Lung microvascular endothelial cell (primary cell): ENCODE data around the gene TET1. TPM values are rescaled to one million over a fixed set of nuclear protein-coding genes. Genes with fewer than 3 reads are reported as not detected.
"Not testable (repeated sequence)": the region's sequence is repeated elsewhere in the genome, so short reads cannot be mapped to it uniquely, and the experiment has no call there.

Source experiments
- DNase-seq, 2 donors: peaks; one replicate each; pipeline versions ENCODE4 v3.0.0 to v3.0.0-alpha.2; 2010; ENCODE audit warnings: low read depth in 2 of 2
- total RNA-seq: library from RNA; depleted of rRNA; stranded (reverse); fragments of >200 nt; gene quantifications from 2 replicates; pipeline ENCODE4 v1.2.1, GENCODE V29; 2014

Gene TET1
- total RNA-seq, 1 donor from 2014 or later, result 0.60 TPM

DNA sequence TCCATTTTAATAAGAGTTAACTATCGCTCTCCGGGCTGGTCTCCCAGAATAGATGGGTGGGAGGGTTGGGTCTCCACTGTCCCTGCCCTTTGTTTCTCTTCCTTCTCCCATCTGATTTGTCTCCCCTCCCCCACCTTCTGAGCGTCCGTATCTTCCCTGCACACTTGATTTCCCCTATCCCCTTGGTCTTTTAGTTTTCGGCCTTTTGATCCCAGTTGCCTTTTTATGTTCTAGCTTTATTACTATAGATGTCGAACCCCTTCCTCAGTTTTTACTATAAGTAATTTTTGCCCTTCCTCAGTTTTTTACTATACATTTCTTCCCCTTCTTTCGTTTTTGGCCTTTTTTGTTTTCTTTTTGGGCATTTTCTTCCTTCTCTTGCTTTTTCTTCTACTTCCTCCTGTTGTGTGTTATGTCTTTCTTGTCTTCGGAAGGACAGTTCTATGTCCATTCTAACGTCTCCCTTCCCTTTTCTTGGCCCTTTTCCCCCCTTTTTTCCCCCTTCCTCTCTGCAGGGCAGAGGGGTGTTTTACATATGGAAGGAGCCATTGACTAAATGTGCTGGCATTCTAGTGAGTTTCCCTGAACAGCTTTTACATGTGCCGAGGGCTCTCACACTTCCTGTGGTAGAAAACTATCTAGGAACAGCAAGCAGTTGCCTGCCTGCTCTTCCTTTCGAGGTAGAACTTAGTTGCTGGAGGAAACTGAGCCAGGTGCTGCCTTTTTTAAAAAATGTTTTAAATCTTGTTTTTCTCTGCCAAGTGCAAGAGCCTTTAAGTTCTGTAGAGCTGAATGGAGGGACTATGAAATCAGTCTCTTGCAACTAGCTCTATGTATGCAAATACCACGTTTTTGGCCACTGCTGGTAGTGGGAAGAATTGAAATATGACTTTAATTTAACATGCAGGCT is 2.8 kb downstream of the TET1 start:
- no peak for DNase-seq

- no peak for DNase-seq
Measured at GRCh38 chr10:68564712-68565111, 4.6 kb downstream of the TET1 start.

DNA sequence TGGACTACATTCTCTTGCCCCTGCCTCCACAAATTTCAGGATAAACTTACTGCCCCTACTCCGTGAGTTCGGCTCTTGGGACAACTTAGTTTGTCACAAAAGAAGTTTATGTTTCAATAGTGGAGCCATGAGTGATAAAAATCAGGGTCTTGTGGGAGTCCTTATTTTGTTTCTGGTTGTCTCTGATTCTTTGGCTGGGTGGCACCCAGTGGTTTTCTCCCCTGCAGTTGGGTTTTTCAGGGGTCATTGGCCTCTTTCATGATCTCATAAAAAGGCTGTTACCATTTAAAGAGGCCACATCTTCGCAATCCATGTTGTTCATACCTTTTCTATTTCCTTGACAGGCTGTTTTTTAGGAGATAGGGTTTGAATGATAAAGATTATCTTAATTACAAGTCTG is 5.5 kb downstream of the TET1 start:
- DNase-seq, result no peak

- DNase-seq, result no peak
Measured at GRCh38 chr10:68566351-68566750, 6.2 kb downstream of the TET1 start.

- no peak for DNase-seq
Measured at GRCh38 chr10:68566955-68567354, 6.8 kb downstream of the TET1 start.

- DNase-seq, result peak in 1 of 2 donors; percentile 4
Measured at GRCh38 chr10:68572151-68572550, 12.0 kb downstream of the TET1 start.

GRCh38 chr10:68574051-68574450 is 13.9 kb downstream of the TET1 start:
- no peak for DNase-seq

- no peak for DNase-seq
Measured at GRCh38 chr10:68576118-68576517, 16.0 kb downstream of the TET1 start.

- DNase-seq, result no peak
Measured at GRCh38 chr10:68578974-68579373, 18.8 kb downstream of the TET1 start.

DNA sequence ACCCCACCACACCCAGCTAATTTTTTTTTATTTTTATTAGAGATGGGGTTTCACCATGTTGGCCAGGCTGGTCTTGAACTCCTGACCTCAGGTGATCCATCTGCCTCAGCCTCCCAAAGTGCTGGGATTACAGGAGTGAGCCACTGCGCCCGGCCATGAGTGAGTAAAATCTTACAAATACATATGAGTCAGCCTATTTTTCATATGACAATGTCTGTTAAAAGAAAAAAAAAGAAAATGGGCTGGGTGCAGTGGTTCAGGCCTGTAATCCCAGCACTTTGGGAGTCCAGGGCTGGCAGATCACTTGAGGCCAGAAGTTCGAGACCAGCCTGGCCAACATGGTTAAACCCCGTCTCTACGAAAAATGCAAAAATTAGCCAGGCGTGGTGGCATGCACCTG is 24.1 kb downstream of the TET1 start:
- not testable (repeated sequence) for DNase-seq

GRCh38 chr10:68586606-68587305 is 26.6 kb downstream of the TET1 start:
- DNase-seq, result peak in 1 of 2 donors; percentile 9

- peak in 1 of 2 donors; percentile 88 for DNase-seq
Measured at GRCh38 chr10:68594405-68594804, 34.3 kb downstream of the TET1 start.

GRCh38 chr10:68595513-68595912 is 35.4 kb downstream of the TET1 start:
- no peak for DNase-seq

GRCh38 chr10:68597407-68597806 is 37.3 kb downstream of the TET1 start:
- DNase-seq, result no peak

- DNase-seq, result peak; percentile 5 to 6
Measured at GRCh38 chr10:68598978-68599770, 39.0 kb downstream of the TET1 start.

DNA sequence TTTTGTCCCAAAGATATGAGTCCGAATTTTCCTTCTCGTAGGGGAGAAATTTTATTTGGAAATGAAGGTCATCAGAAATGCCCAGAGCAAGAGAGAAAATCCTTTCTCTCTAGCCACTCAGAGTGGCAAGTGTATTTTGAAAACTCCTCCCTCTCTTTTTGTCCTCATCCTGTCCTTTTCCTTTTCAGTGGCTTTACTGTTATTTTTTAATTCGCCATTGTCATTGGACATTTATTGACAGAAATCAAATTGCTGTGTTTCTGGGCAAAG is 39.6 kb downstream of the TET1 start:
- no peak for DNase-seq

DNA sequence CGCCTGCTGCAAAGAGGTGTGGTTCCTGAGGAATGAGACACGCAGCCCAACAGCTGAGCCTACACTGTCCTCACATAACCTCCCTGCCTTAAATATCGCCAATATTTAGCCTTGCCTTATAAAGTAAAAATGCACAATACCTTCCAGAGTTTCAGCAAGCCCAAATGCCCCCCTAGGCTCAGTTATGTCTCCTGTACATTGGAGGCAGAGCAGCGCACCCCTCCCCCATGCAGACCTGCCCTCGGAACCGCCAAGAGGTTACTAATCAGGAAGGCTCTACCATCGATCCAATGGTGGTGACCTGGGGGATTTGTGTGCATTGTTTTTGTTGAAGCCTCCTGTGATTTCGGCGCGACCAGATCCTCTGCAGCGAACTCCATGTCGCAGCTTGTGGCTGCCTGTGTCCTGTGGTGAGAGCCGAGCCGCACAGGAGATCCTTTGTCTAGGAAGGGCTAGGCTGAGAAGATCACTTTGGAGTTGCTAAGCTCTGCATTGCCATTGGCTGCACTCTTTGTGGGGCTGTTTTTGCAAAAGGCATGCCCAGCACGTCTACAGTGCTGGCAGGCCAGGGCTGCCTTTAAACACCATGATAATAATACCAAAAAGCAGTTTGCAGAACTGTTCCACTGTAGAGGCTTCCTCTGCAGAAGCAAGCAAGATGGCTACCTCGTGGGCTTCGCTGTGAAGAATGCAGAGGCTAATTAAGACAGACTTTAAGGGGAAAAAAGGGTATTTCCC is 40.1 kb downstream of the TET1 start:
- DNase-seq, result peak; percentile 63 to 70

GRCh38 chr10:68601501-68602265 is 41.5 kb downstream of the TET1 start:
- DNase-seq, result no peak

GRCh38 chr10:68602434-68602833 is 42.3 kb downstream of the TET1 start:
- no peak for DNase-seq

GRCh38 chr10:68603766-68604165 is 43.6 kb downstream of the TET1 start:
- no peak for DNase-seq

- no peak for DNase-seq
Measured at GRCh38 chr10:68604441-68604840, 44.3 kb downstream of the TET1 start.
